ENCODE data around the gene PRSS21.

The PRSS21 gene

GRCh38 chr16:2825049-2825742, 8.2 kb downstream of the PRSS21 start:
- DNase-seq (ENCODE audit: low read depth in 3 of 3, low spot score in 1 of 3) = no peak

- no peak for DNase-seq (ENCODE audit: low read depth in 3 of 3, low spot score in 1 of 3)
Observed at GRCh38 chr16:2825906-2826305, 8.9 kb downstream of the PRSS21 start.

GRCh38 chr16:2826591-2827373, 9.7 kb downstream of the PRSS21 start:
- no peak for DNase-seq (ENCODE audit: low read depth in 3 of 3, low spot score in 1 of 3)

GRCh38 chr16:2827374-2827791, 10.3 kb downstream of the PRSS21 start:
- DNase-seq (ENCODE audit: low read depth in 3 of 3, low spot score in 1 of 3) = no peak

GRCh38 chr16:2827831-2828520, 10.9 kb downstream of the PRSS21 start:
- DNase-seq (ENCODE audit: low read depth in 3 of 3, low spot score in 1 of 3) = no peak

- DNase-seq (ENCODE audit: low read depth in 3 of 3, low spot score in 1 of 3) = no peak
Observed at GRCh38 chr16:2828521-2828840, 11.4 kb downstream of the PRSS21 start.

GRCh38 chr16:2828876-2829430, 11.9 kb downstream of the PRSS21 start:
- DNase-seq (ENCODE audit: low read depth in 3 of 3, low spot score in 1 of 3) = no peak

GRCh38 chr16:2829501-2830354, 12.7 kb downstream of the PRSS21 start, which contains the start of gene ZG16B:
Gene ZG16B, plus strand, starts transcription at chr16:2830303. Its CDS starts 139 bp downstream, at chr16:2830442.
- no peak for DNase-seq (ENCODE audit: low read depth in 3 of 3, low spot score in 1 of 3)

- DNase-seq (ENCODE audit: low read depth in 3 of 3, low spot score in 1 of 3) = no peak
Observed at GRCh38 chr16:2830355-2830695, 13.3 kb downstream of the PRSS21 start.

- no peak for DNase-seq (ENCODE audit: low read depth in 3 of 3, low spot score in 1 of 3)
Observed at GRCh38 chr16:2831203-2831602, 14.2 kb downstream of the PRSS21 start.

- DNase-seq (ENCODE audit: low read depth in 3 of 3, low spot score in 1 of 3) = no peak
Observed at GRCh38 chr16:2833776-2834175, 16.7 kb downstream of the PRSS21 start.

- DNase-seq (ENCODE audit: low read depth in 3 of 3, low spot score in 1 of 3) = no peak
Observed at GRCh38 chr16:2834968-2835367, 17.9 kb downstream of the PRSS21 start.

GRCh38 chr16:2835638-2836493, 18.8 kb downstream of the PRSS21 start:
- DNase-seq (ENCODE audit: low read depth in 3 of 3, low spot score in 1 of 3) = no peak

GRCh38 chr16:2836646-2837508, 19.8 kb downstream of the PRSS21 start:
- DNase-seq (ENCODE audit: low read depth in 3 of 3, low spot score in 1 of 3) = no peak

GRCh38 chr16:2838928-2839327, 21.9 kb downstream of the PRSS21 start:
- DNase-seq (ENCODE audit: low read depth in 3 of 3, low spot score in 1 of 3) = no peak

GRCh38 chr16:2839650-2840450, 22.8 kb downstream of the PRSS21 start:
- no peak for DNase-seq (ENCODE audit: low read depth in 3 of 3, low spot score in 1 of 3)

- no peak for DNase-seq (ENCODE audit: low read depth in 3 of 3, low spot score in 1 of 3)
Observed at GRCh38 chr16:2840914-2841313, 23.9 kb downstream of the PRSS21 start.

GRCh38 chr16:2841606-2842339, 24.7 kb downstream of the PRSS21 start:
- DNase-seq (ENCODE audit: low read depth in 3 of 3, low spot score in 1 of 3) = no peak
